HepG2 (cell line): ENCODE results near the gene IGLON5. TPM values are rescaled to one million over a fixed set of nuclear protein-coding genes. Genes with fewer than 3 reads are reported as not detected.

ENCODE experiments used
- CEBPB ChIP-seq: IDR thresholded peaks from 2 replicates; pipeline ENCODE4 v1.6.1; 2011; ENCODE audit warnings: low read depth, low read length, improper control_type of control experiment, borderline replicate concordance
- FUBP1 ChIP-seq: sonication (generic); formaldehyde crosslinking; IDR thresholded peaks from 2 replicates; pipeline ENCODE4 v1.5.1; 2020; ENCODE audit warnings: missing genetic modification reagents, mild to moderate bottlenecking, borderline replicate concordance
- HMGXB4 ChIP-seq, 2 experiments: sonication (generic) in 1 of 2; formaldehyde crosslinking in 1 of 2; IDR thresholded peaks; 2 replicates each; pipeline versions ENCODE4 v1.4.0 to v1.6.1; 2018 to 2020; ENCODE audit warnings: missing genetic modification reagents in 2 of 2, borderline replicate concordance in 1 of 2, low read depth in 1 of 2, mild to moderate bottlenecking in 1 of 2, missing biosample characterization in 1 of 2
- JDP2 ChIP-seq: sonication (generic); formaldehyde crosslinking; IDR thresholded peaks from 2 replicates; pipeline ENCODE4 v1.8.1; 2022; ENCODE audit warnings: missing genetic modification reagents, borderline replicate concordance
- KIAA2018 ChIP-seq: sonication (generic); formaldehyde crosslinking; IDR thresholded peaks from 2 replicates; pipeline ENCODE4 v1.5.0; 2020; ENCODE audit warnings: mild to moderate bottlenecking, missing genetic modification reagents, borderline replicate concordance
- NONO ChIP-seq, 2 experiments: fragments of 450-650 bp in 1 of 2; sonication (generic) in 1 of 2; formaldehyde crosslinking in 1 of 2; IDR thresholded peaks in 1 of 2; conservative IDR thresholded peaks in 1 of 2; 2 replicates each; pipeline versions ENCODE4 v1.6.1 to v1.8.0; 2017 to 2022; ENCODE audit warnings: mild to moderate bottlenecking in 1 of 2, missing genetic modification reagents in 1 of 2, moderate library complexity in 1 of 2
- NR0B2 ChIP-seq: sonication (generic); formaldehyde crosslinking; IDR thresholded peaks from 2 replicates; pipeline ENCODE4 v1.4.0; 2020; ENCODE audit warnings: mild to moderate bottlenecking, missing genetic modification reagents
- PBX3 ChIP-seq: sonication (generic); formaldehyde crosslinking; IDR thresholded peaks from 2 replicates; pipeline ENCODE4 v1.8.1; 2023; ENCODE audit warnings: missing genetic modification reagents, inconsistent platforms, borderline replicate concordance
- ZC3H13 ChIP-seq: sonication (generic); formaldehyde crosslinking; IDR thresholded peaks from 2 replicates; pipeline ENCODE4 v1.8.1; 2023; ENCODE audit warnings: mild to moderate bottlenecking, missing genetic modification reagents, moderate library complexity
- ZNF263 ChIP-seq: sonication (generic); formaldehyde crosslinking; IDR thresholded peaks from 2 replicates; pipeline ENCODE4 v1.4.0; 2020; ENCODE audit warnings: missing genetic modification reagents
- ZNF282 ChIP-seq: fragments of 450-650 bp; IDR thresholded peaks from 2 replicates; pipeline ENCODE4 v1.6.1; 2018; ENCODE audit not compliant: partially characterized antibody
- ZNF331 ChIP-seq: sonication (generic); formaldehyde crosslinking; IDR thresholded peaks from 2 replicates; pipeline ENCODE4 v1.4.0; 2020; ENCODE audit warnings: missing genetic modification reagents
- ZSCAN31 ChIP-seq: sonication (generic); formaldehyde crosslinking; IDR thresholded peaks from 2 replicates; pipeline ENCODE4 v1.5.0; 2020; ENCODE audit warnings: low read depth, mild to moderate bottlenecking, missing genetic modification reagents
- polyA plus RNA-seq, 8 experiments: library from polyadenylated mRNA; depleted of rRNA in 3 of 8; stranded (reverse) in 7 of 8; unstranded in 1 of 8; fragments of >200 nt; fragmentation: Illumina TruSeq in 4 of 8; extraction: Trizol in 4 of 8; gene quantifications; 2 replicates each; pipeline versions ENCODE4 v1.2.1 to v1.2.3, GENCODE V29; 2011 to 2016; ENCODE audit warnings: low read depth in 4 of 8, missing spikeins in 1 of 8, mixed read lengths in 1 of 8; ENCODE audit not compliant: insufficient read depth in 1 of 8
- total RNA-seq, 5 experiments: library from RNA; depleted of rRNA; stranded (reverse); fragments of >200 nt; fragmentation: Illumina TruSeq; extraction: Trizol; gene quantifications; 2 replicates each; pipeline ENCODE4 v1.2.3, GENCODE V29; 2016; ENCODE audit warnings: low read depth in 1 of 5

The IGLON5 gene
- total and polyA plus RNA-seq, 2 of the 13 experiments (the other 11 are each of a cell fraction or from before 2014, with no cell fraction given): 0.04 to 5.7 TPM

GRCh38 chr19:51338563-51339312 lies 27.3 kb downstream of the IGLON5 start (continued):
- TF ChIP-seq ZNF331 (CRISPR knock-in tag): peak; percentile 43; the same call in 1 of the 2 replicates
- peak; percentile 78 to 82; a peak in 3 of 4 replicates for TF ChIP-seq HMGXB4 (CRISPR knock-in tag; IDR thresholded peaks at IDR 0.05; ENCODE audit: borderline replicate concordance in 1 of 2, low read depth in 1 of 2)
- no peak for TF ChIP-seq PBX3 (CRISPR knock-in tag)
- TF ChIP-seq JDP2 (CRISPR knock-in tag): no peak
- TF ChIP-seq CEBPB: no peak
- 0 out of 2 replicates have a peak, but pooled peaks have one; percentile 30 for TF ChIP-seq NR0B2
- no peak for TF ChIP-seq ZC3H13 (CRISPR knock-in tag)
- no peak for TF ChIP-seq FUBP1 (CRISPR knock-in tag)
- no peak for TF ChIP-seq KIAA2018 (CRISPR knock-in tag)
- TF ChIP-seq ZSCAN31 (CRISPR knock-in tag): 0 out of 2 replicates have a peak, but pooled peaks have one; percentile 24
- peak; percentile 77; the same call in 1 of the 2 replicates for TF ChIP-seq ZNF263
- no peak for TF ChIP-seq NONO (IDR thresholded peaks at IDR 0.05)
- TF ChIP-seq NONO (CRISPR knock-in tag; conservative IDR thresholded peaks at IDR 0.05): peak; percentile 52
- TF ChIP-seq ZNF282: no peak
